NB4 (cell line): ENCODE measurements around the gene HOXC6.

Experiments used
- DNase-seq: peaks from one replicate; pipeline ENCODE4 v3.0.0; 2010; ENCODE audit warnings: low read depth
- H3K4me3 ChIP-seq: one replicate; pipeline ENCODE4 v1.5.1; 2011; ENCODE audit warnings: mild to moderate bottlenecking, low read depth, low read length, moderate library complexity
- CTCF ChIP-seq: IDR thresholded peaks from one replicate; pipeline ENCODE4 v1.5.1; 2012; ENCODE audit warnings: low read depth, low read length
- MAX ChIP-seq: IDR thresholded peaks from 2 replicates; pipeline ENCODE4 v1.6.1; 2011; ENCODE audit warnings: low read depth, low read length
- MYC ChIP-seq: IDR thresholded peaks from 2 replicates; pipeline ENCODE4 v1.6.1; 2011; ENCODE audit warnings: low read depth, low read length
- POLR2A ChIP-seq: IDR thresholded peaks from 2 replicates; pipeline ENCODE4 v1.6.1; 2011; ENCODE audit warnings: mild to moderate bottlenecking; ENCODE audit not compliant: insufficient read length; ENCODE audit errors: extremely low read depth

The HOXC6 gene

GRCh38 chr12:54053751-54054741 lies 25.8 kb downstream of the HOXC6 start, which contains the start of gene HOXC4:
Gene HOXC4, plus strand, starts transcription at chr12:54053835. Its CDS starts 88 bp downstream, at chr12:54053923.
- DNase-seq = no peak

GRCh38 chr12:54054742-54055194 lies 26.5 kb downstream of the HOXC6 start:
- H3K4me3 ChIP-seq = no peak overlapping the region
- no peak for DNase-seq
- TF ChIP-seq MYC = no peak
- TF ChIP-seq CTCF = no peak
- no peak for TF ChIP-seq MAX
- TF ChIP-seq POLR2A = no peak

More at GRCh38 chr12:54053751-54054741, 25.8 kb downstream of the HOXC6 start, which contains the start of gene HOXC4:
- TF ChIP-seq CTCF (no peak), POLR2A (no peak), MYC (no peak), MAX (no peak)
- no peak within 1 kb of the TSS for H3K4me3 ChIP-seq

GRCh38 chr12:54055552-54055951 lies 27.3 kb downstream of the HOXC6 start:
- no peak for TF ChIP-seq CTCF
- no peak for TF ChIP-seq MYC
- DNase-seq = no peak
- H3K4me3 ChIP-seq = no peak overlapping the region

- DNase-seq = no peak
- TF ChIP-seq POLR2A (no peak), CTCF (no peak), MYC (no peak), MAX (no peak)
- H3K4me3 ChIP-seq = no peak overlapping the region
Observed at GRCh38 chr12:54056110-54056509, 27.9 kb downstream of the HOXC6 start.

- no peak overlapping the region for H3K4me3 ChIP-seq
- no peak for TF ChIP-seq CTCF
- TF ChIP-seq MYC = no peak
- TF ChIP-seq MAX = no peak
- no peak for TF ChIP-seq POLR2A
- DNase-seq = no peak
Observed at GRCh38 chr12:54058128-54058768, 30.0 kb downstream of the HOXC6 start.
